HG03135 (cell line): ENCODE data around the gene CACNG8.

Source experiments
- ATAC-seq: cut with Tn5 transposase; IDR thresholded peaks from one replicate; pipeline ENCODE4 v1.9.1; 2021; ENCODE audit warnings: mild to moderate bottlenecking, moderate library complexity; ENCODE audit not compliant: unreplicated experiment

CACNG8 gene

GRCh38 chr19:53992211-53992610 lies 29.5 kb downstream of the CACNG8 start:
- ATAC-seq = no peak

- no peak for ATAC-seq
Measured at GRCh38 chr19:53992815-53993214, 30.1 kb downstream of the CACNG8 start.

DNA sequence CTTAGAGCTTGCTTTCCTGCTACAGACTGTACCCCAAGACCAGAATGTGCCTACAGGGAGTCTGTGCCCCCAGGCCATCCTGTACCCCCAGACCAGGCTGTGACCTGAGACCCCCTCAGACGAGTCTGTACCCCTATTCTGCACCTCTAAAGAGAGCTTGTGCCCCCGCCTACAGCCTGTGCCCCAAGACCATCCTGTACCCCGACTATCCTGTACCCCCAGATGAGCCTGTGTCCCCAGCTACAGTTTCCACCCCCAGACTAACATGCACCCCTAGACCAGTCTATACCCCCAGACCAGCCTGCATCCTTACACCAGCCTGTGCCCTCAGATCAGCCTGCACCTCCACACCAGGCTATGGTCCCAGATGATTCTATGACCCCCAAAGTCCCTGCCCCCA lies 30.7 kb downstream of the CACNG8 start:
- no peak for ATAC-seq

GRCh38 chr19:53994811-53995210 lies 32.1 kb downstream of the CACNG8 start:
- ATAC-seq = no peak

DNA sequence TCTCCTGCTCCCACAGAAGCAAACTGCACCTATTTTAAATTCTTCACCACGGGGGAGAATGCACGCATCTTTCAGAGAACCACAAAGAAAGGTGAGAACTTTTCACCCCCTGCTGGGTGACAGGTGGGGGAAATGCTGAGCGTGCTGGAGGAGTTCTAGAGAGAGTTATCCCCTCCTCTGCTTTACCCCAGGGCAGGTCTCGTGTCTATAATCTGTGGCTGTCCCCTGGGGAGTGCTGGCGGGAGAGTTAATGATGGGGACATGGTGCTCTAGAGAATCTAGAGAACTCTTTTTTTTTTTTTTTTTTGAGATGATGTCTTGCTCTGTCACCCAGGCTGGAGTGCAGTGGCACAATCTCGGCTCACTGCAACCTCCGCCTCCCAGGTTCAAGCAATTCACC lies 35.5 kb downstream of the CACNG8 start:
- no peak for ATAC-seq

DNA sequence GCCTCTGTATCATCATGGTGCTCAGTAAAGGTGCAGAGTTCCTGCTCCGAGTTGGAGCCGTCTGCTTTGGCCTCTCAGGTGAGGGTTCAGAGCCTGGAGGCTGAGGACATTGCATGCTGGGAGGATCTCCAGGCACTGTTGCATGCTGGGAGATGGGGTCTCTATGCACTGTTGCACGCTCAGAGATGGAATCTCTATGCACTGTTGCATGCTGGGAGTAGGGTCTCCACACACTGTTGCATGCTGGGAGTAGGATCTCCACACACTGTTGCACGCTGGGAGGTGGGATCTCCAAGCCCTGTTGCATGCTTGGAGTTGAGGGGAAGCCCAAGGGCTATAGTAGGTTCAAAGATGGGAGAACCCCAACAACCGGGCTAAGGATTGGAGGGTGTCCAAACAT lies 37.0 kb downstream of the CACNG8 start:
- no peak for ATAC-seq

DNA sequence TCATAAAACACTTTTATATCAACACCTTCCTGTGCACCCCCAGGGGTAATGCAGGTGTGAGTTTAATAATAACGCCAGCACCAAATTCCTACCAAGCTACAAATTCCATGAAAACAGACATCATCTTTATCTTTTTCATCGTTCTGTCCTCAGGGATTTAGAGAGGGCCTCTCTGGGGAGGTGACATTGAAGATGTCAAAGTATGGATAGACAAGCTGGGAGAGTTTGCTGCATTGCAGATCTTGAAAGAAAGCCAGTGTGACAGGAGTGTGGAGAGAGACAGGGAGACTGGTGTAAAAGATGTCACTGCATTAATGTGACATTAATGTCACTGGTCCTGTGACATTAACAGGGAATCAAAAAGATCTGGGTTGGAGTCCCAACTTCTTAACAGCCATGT lies 38.8 kb downstream of the CACNG8 start:
- ATAC-seq = no peak

DNA sequence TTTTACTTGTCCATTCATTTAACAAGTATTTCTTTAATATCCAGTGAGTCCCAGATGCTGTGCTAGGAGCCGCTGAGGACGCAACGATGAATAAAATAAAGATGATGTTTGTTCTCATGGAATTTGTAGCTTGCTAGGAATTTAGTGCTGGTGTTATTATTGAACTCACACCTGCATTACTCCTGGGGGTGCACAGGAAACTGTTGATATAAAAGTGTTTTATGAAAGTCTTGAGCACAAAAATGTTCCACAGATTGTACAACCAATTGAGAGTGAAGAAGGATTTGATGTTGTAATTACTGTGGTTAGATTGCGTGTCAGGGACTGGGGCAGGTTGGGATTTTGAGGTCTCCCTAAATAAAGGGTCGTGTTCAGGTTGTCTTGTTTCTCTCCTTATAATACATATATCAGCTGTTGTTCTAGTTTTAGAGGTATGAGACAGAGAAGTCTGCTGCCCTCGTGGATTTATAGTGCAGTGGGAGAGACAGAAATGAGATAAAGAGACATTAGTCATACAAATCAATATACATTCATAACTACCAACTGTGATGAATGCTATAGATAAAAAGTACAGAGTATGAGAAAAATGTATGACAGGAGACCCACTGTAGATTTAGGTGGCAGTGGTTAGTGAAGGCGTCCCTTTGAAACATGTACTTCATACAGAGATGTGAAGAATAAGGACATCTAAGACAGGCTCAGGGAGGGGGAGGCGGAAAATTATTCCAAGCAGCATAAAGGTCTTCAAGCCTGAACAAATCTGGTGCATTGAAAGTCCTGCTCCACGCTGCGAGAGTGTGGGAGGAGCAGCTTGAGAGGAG lies 40.0 kb downstream of the CACNG8 start:
- ATAC-seq = no peak

GRCh38 chr19:54009440-54009839 lies 46.7 kb downstream of the CACNG8 start:
- ATAC-seq = no peak

DNA sequence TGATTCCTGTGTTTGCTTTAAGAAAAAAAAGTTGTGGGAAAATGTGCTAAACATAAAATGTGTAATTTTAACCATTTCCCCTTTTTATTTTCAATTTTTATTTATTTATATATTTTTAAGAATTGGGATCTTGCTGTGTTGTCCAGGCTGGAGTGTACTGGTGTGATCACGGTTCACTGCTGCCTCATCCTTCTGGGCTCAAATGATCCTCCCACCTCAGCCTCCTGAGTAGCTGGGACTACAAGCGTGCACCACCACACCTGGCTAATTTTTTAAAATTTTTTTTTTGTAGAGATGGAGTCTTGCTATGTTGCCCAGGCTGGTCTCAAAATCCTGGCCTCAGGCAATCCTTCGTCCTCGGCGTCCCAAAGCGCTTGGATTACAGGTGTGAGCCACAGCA lies 47.7 kb downstream of the CACNG8 start:
- ATAC-seq = no peak

GRCh38 chr19:54011507-54012211 lies 48.9 kb downstream of the CACNG8 start:
- no peak for ATAC-seq

DNA sequence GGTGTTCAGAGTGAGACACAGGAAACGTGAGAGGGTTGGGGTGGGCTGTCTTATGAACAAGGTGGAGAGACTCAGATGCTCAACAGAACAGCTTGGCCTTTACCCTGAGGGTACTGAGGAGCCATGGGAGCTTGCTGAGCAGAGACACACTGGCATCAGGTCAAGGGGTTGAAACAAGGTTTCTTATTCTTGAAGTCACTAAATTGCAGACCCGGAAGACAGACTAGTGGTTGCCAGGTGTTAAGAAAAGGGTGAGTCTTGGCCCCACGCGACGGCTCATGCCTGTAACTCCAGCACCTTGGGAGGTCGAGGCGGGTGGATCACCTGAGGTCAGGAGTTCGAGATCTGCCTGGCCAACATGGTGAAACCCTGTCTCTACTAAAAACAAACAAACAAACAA lies 51.1 kb downstream of the CACNG8 start:
- ATAC-seq = no peak

DNA sequence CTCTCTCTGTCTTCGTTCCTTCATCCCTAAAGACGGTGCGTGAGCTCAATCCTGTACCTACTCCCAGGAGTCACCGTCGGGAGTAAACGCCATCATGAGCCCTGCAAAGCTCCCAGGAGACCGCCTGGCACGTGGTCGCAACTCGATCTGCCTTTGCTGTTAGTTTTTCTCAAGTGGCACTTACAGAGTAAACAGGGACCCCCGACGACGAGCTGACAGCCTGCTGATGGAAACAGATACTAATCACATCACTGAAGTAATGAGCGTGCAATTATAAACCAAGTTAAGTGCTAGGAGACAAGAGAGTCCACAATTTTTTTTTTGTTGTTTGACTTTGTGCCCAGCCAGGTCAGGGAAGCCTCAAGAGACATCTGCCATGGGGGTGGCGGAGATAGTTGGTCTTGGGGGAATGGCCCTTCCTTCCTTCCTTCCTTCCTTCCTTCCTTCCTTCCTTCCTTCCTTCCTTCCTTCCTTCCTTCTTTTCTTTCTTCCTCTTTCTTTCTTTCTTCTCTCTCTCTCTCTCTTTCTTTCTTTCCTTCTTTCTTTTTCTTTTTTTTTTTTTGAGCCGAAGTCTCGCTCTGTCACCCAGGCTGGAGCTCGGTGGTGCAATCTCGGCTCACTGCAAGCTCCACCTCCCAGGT lies 52.3 kb downstream of the CACNG8 start:
- no peak for ATAC-seq

DNA sequence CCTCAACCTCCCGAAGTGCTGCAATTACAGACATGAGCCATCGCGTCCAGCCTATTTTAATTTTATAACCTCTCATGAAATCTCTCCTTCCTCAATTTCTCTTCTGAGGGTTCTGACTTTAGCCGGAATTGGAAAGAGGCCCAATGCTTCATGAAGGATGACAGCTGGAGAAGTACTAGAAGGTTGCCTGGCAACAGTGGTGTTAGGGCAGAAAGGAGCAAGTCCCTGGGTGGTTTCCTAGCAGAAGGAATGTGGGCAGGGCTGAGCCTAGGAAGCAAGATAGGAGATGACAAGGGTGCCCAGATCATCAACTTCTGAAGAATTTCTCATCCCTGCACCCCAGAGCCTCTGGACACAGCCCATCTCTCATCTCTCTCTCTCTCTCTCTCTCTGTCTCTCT lies 54.5 kb downstream of the CACNG8 start:
- no peak for ATAC-seq

GRCh38 chr19:54021363-54021762 lies 58.6 kb downstream of the CACNG8 start:
- ATAC-seq = no peak

DNA sequence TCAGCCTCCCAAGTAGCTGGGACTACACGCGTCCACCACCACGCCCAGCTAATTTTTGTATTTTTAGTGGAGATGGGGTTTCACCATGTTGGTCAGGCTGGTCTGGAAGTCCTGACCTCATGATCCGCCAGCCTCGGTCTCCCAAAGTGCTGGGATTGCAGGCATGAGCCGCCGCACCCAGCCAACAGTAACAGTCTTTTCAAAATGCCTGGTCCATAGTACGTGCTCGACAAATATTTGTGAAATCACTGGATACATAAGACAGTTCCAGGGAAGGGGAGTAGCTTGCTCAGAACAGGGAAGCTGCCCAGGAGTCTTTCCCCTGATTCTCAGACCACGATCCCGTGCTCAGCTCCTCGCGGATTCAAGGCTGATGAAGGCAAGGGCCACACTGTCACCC lies 59.2 kb downstream of the CACNG8 start:
- ATAC-seq = no peak

GRCh38 chr19:54023191-54023590 lies 60.5 kb downstream of the CACNG8 start:
- ATAC-seq = no peak

GRCh38 chr19:54024660-54025059 lies 61.9 kb downstream of the CACNG8 start:
- no peak for ATAC-seq

DNA sequence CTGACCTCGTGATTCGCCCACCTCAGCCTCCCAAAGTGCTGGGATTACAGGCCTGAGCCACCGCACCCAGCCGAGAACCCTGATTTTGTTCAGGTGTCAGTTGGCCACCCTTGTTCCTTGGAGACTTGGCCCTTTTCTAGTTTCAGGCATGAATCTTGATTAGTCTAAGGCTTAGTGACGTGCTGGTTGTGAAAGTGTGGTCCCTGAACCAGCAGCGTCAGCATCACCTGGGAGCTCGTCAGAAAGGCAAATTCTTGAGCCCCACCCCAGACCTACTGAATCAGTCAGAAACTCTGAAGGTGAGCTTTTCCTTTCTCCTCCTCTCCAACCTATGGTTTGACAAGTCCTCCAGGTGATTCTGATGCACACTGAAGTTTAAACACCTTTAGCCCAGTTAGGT lies 63.9 kb downstream of the CACNG8 start:
- no peak for ATAC-seq

DNA sequence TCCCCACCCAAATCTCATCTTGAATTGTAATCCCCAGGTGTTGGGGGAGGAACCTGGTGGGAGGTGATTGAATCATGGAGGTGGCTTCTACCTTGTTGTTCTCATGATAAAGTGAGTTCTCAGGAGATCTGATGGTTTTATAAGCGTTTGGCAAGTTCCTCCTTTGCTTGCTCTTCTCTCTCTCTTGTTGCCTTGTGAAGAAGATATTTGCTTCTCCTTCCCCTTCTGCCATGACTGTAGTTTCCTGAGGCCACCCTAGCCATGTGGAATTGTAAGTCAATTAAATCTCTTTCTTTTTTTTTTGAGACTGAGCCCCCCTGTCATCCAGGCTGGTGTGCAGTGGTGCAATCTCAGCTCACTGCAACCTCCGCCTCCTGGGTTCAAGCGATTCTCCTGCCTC lies 66.6 kb downstream of the CACNG8 start:
- ATAC-seq = no peak

DNA sequence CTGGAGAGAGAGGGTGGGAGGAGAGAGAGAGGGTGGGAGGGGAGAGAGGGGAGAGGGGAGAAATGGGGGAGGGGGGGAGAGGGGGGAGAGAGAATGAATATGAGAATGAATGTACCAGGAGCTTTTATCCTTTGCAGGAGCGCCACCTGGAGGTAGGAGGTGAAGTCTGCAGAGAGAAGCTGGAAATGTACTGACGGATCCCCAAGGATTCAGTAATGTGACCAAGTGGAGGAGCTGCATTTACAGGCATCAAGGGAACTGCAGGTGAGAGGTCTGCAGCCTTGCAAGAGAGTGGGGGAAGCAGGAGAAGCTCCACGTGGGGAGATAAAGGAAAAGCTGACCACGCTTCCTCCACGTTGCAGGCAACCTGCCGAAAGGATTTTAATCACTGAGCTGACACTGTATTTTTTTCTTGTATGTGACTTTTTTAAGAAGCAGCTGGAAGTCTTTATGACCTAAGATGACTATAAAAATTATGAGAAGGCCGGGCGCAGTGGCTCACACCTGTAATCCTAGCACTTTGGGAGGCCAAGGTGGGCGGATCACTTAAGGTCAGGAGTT lies 67.3 kb downstream of the CACNG8 start:
- ATAC-seq = no peak
